IMR-90 (cell line): ENCODE data around the gene SLC9A3. TPM values are rescaled to one million over a fixed set of nuclear protein-coding genes. Genes with fewer than 3 reads are reported as not detected.

Experiments
- ATAC-seq: fragments of 200-7000 bp; cut with Tn5 transposase; 2 replicates; pipeline ENCODE4 v1.9.1; 2020; ENCODE audit warnings: low read depth, mild to moderate bottlenecking, moderate library complexity
- BruUV-seq: library from RNA; stranded (reverse); fragments of 400-500 nt; replicated peaks from 2 replicates; lab custom pipeline; 2021; lab: Mats Ljungman, UMichigan
- CTCF ChIA-PET: fragments of 300-600 bp; formaldehyde crosslinking; extraction: SDS; loops from one replicate; lab custom pipeline; 2021; ENCODE audit warnings: antibody characterized with exemption; lab: Yijun Ruan, JAX
- POLR2A ChIA-PET: fragments of 300-600 bp; sonication (Branson Sonifier 250); formaldehyde crosslinking; loops from one replicate; lab custom pipeline; 2022; ENCODE audit warnings: antibody characterized with exemption; ENCODE audit not compliant: unreplicated experiment; lab: Charles Lee
- DNase-seq: peaks from one replicate; pipeline ENCODE4 v3.0.0; 2013
- H2AFZ ChIP-seq: replicated peaks from 2 replicates; pipeline ENCODE3; 2013; ENCODE audit warnings: low read length, mild to moderate bottlenecking; ENCODE audit not compliant: poor library complexity
- H2AK5ac ChIP-seq: 2 replicates; pipeline ENCODE4 v1.6.1; 2013; ENCODE audit warnings: low read depth, low read length, inconsistent platforms
- H2AK9ac ChIP-seq: replicated peaks from 2 replicates; pipeline ENCODE3; 2013; ENCODE audit warnings: mild to moderate bottlenecking, low read depth, low read length, moderate library complexity; ENCODE audit not compliant: poor library complexity
- H2BK120ac ChIP-seq: 2 replicates; pipeline ENCODE4 v1.6.1; 2013; ENCODE audit warnings: low read depth, low read length, inconsistent platforms
- H2BK15ac ChIP-seq: 3 replicates; pipeline ENCODE4 v1.6.1; 2013; ENCODE audit warnings: low read depth, low read length, inconsistent platforms
- H2BK20ac ChIP-seq: 2 replicates; pipeline ENCODE4 v1.6.1; 2013; ENCODE audit warnings: low read depth, mild to moderate bottlenecking, inconsistent platforms, low read length, moderate library complexity
- H2BK5ac ChIP-seq: 2 replicates; pipeline ENCODE4 v1.6.1; 2013; ENCODE audit warnings: mild to moderate bottlenecking, low read depth, low read length, inconsistent platforms; ENCODE audit not compliant: poor library complexity, severe bottlenecking
- H3K14ac ChIP-seq: replicated peaks from 2 replicates; pipeline ENCODE4 v1.6.1; 2013; ENCODE audit warnings: low read depth, low read length, inconsistent platforms
- H3K18ac ChIP-seq: 2 replicates; pipeline ENCODE4 v1.6.1; 2013; ENCODE audit warnings: low read depth, low read length, control low read depth
- H3K23ac ChIP-seq: 2 replicates; pipeline ENCODE4 v1.6.1; 2013; ENCODE audit warnings: low read depth, low read length, inconsistent platforms
- H3K27ac ChIP-seq: 2 replicates; pipeline ENCODE4 v1.5.1; 2013; ENCODE audit warnings: mild to moderate bottlenecking, control low read depth, low read length; ENCODE audit not compliant: insufficient read depth
- H3K27me3 ChIP-seq: 2 replicates; pipeline ENCODE4 v1.6.1; 2013; ENCODE audit warnings: low read length; ENCODE audit not compliant: control insufficient read depth, insufficient read depth
- H3K36me3 ChIP-seq: 2 replicates; pipeline ENCODE4 v1.6.1; 2013; ENCODE audit warnings: low read length, mixed read lengths; ENCODE audit not compliant: control insufficient read depth, insufficient read depth
- H3K4ac ChIP-seq: 2 replicates; pipeline ENCODE4 v1.6.1; 2013; ENCODE audit warnings: low read depth, low read length, inconsistent platforms
- H3K4me1 ChIP-seq: 2 replicates; pipeline ENCODE4 v1.6.1; 2013; ENCODE audit warnings: low read length, mixed read lengths; ENCODE audit not compliant: control insufficient read depth, insufficient read depth
- H3K4me2 ChIP-seq: 2 replicates; pipeline ENCODE4 v1.6.1; 2013; ENCODE audit warnings: low read depth, mild to moderate bottlenecking, control low read depth, low read length, moderate library complexity
- H3K4me3 ChIP-seq: 2 replicates; pipeline ENCODE4 v1.5.1; 2013; ENCODE audit warnings: low read depth, mild to moderate bottlenecking, control low read depth, low read length, moderate library complexity; ENCODE audit not compliant: insufficient read depth
- H3K56ac ChIP-seq: 2 replicates; pipeline ENCODE4 v1.6.1; 2013; ENCODE audit warnings: low read length, inconsistent platforms; ENCODE audit not compliant: insufficient read depth; ENCODE audit errors: extremely low read depth
- H3K79me1 ChIP-seq, 2 experiments: 2 replicates each; pipeline ENCODE4 v1.6.1; 2013; ENCODE audit warnings: low read length in 2 of 2, inconsistent platforms in 1 of 2, low read depth in 1 of 2
- H3K9ac ChIP-seq: 2 replicates; pipeline ENCODE4 v1.6.1; 2013; ENCODE audit warnings: low read depth, low read length, control low read depth
- H3K9me1 ChIP-seq: 2 replicates; pipeline ENCODE4 v1.6.1; 2013; ENCODE audit warnings: low read length, inconsistent platforms; ENCODE audit not compliant: insufficient read depth
- H3K9me3 ChIP-seq: 2 replicates; pipeline ENCODE4 v1.6.1; 2013; ENCODE audit warnings: low read length; ENCODE audit not compliant: control insufficient read depth, insufficient read depth
- H4K20me1 ChIP-seq: 2 replicates; pipeline ENCODE4 v1.6.1; 2013; ENCODE audit warnings: low read length, inconsistent platforms; ENCODE audit not compliant: insufficient read depth
- H4K5ac ChIP-seq: 2 replicates; pipeline ENCODE4 v1.6.1; 2013; ENCODE audit warnings: mild to moderate bottlenecking, low read depth, low read length, control low read depth
- H4K8ac ChIP-seq, 2 experiments: 2 replicates each; pipeline ENCODE4 v1.6.1; 2013; ENCODE audit warnings: low read depth in 2 of 2, low read length in 2 of 2, control low read depth in 1 of 2, inconsistent platforms in 1 of 2
- H4K91ac ChIP-seq: 2 replicates; pipeline ENCODE4 v1.6.1; 2013; ENCODE audit warnings: low read depth, low read length, inconsistent platforms; ENCODE audit not compliant: insufficient read depth
- BHLHE40 ChIP-seq: fragments of 150-350 bp; IDR thresholded peaks from 2 replicates; pipeline ENCODE4 v1.6.1; 2016; ENCODE audit warnings: mild to moderate bottlenecking, low read depth, low read length
- CEBPB ChIP-seq: IDR thresholded peaks from 2 replicates; pipeline ENCODE4 v1.6.1; 2012; ENCODE audit warnings: low read depth, low read length, improper control_type of control experiment
- CHD1 ChIP-seq: IDR thresholded peaks from 2 replicates; pipeline ENCODE4 v1.6.1; 2012; ENCODE audit warnings: low read depth, low read length, improper control_type of control experiment
- ELK1 ChIP-seq: fragments of 150-350 bp; IDR thresholded peaks from 2 replicates; pipeline ENCODE4 v1.6.1; 2016; ENCODE audit warnings: low read depth, mild to moderate bottlenecking, low read length, moderate library complexity, borderline replicate concordance
- FOS ChIP-seq: fragments of 150-350 bp; IDR thresholded peaks from 2 replicates; pipeline ENCODE4 v1.6.1; 2016; ENCODE audit warnings: low read depth, low read length
- MAFK ChIP-seq: IDR thresholded peaks from 2 replicates; pipeline ENCODE4 v1.6.1; 2012; ENCODE audit warnings: low read depth, low read length, improper control_type of control experiment
- MAZ ChIP-seq: IDR thresholded peaks from 2 replicates; pipeline ENCODE4 v1.6.1; 2012; ENCODE audit warnings: low read depth, mild to moderate bottlenecking, low read length, improper control_type of control experiment, moderate library complexity, borderline replicate concordance
- MXI1 ChIP-seq: IDR thresholded peaks from 2 replicates; pipeline ENCODE4 v1.6.1; 2012; ENCODE audit warnings: low read depth, mild to moderate bottlenecking, low read length, moderate library complexity, borderline replicate concordance
- NFE2L2 ChIP-seq: fragments of 150-350 bp; IDR thresholded peaks from 2 replicates; pipeline ENCODE4 v1.6.1; 2016; ENCODE audit warnings: low read depth, mild to moderate bottlenecking, low read length
- POLR2A ChIP-seq: IDR thresholded peaks from 2 replicates; pipeline ENCODE4 v1.6.1; 2012; ENCODE audit warnings: mild to moderate bottlenecking, low read depth, low read length
- RAD21 ChIP-seq: IDR thresholded peaks from 2 replicates; pipeline ENCODE4 v1.6.1; 2012; ENCODE audit warnings: low read length, improper control_type of control experiment
- RCOR1 ChIP-seq: IDR thresholded peaks from 2 replicates; pipeline ENCODE4 v1.6.1; 2012; ENCODE audit warnings: mild to moderate bottlenecking, low read length, improper control_type of control experiment; ENCODE audit not compliant: insufficient replicate concordance
- RFX5 ChIP-seq: IDR thresholded peaks from 2 replicates; pipeline ENCODE4 v1.8.0; 2012; ENCODE audit warnings: low read depth, mild to moderate bottlenecking, low read length, moderate library complexity
- SMC3 ChIP-seq: fragments of 150-350 bp; IDR thresholded peaks from 2 replicates; pipeline ENCODE4 v1.6.1; 2016; ENCODE audit warnings: low read depth, mild to moderate bottlenecking, antibody characterized with exemption, low read length, moderate library complexity
- WGBS, 2 experiments: methylation state at CpG; one replicate each; pipeline versions ENCODE4 v1.1.5 to v1.1.7; 2013; ENCODE audit warnings: missing lambda C conversion rate in 2 of 2; ENCODE audit not compliant: insufficient read length in 1 of 2; ENCODE audit errors: extremely low coverage in 2 of 2; 5-methylcytosine and 5-hydroxymethylcytosine counted together
- dilution Hi-C: fragments of 300-500 bp; cut with HindIII; formaldehyde crosslinking; loops from one replicate; pipeline ENCODE4 v1.14.3; 2018; ENCODE audit warnings: low sequenced_read_pairs; ENCODE audit not compliant: unreplicated experiment
- in situ Hi-C: fragments of 300-500 bp; cut with MboI; formaldehyde crosslinking; loops from 3 replicates; pipeline ENCODE4 v1.14.3; 2019; ENCODE audit warnings: low sequenced_read_pairs, inconsistent platforms, mixed read lengths
- intact Hi-C: fragments of 100-400 bp; cut with micrococcal nuclease; formaldehyde crosslinking; loops from 2 replicates; pipeline ENCODE4 v1.10.0; 2022
- polyA plus RNA-seq, 3 experiments: library from polyadenylated mRNA; depleted of rRNA; stranded (reverse); fragments of >200 nt; gene quantifications; 2 replicates each; pipeline ENCODE4 v1.2.3, GENCODE V29; 2012; ENCODE audit warnings: low replicate concordance in 1 of 3
- total RNA-seq: library from RNA; depleted of rRNA; stranded (reverse); fragments of >200 nt; gene quantifications from 2 replicates; pipeline ENCODE4 v1.2.3, GENCODE V29; 2012
- TF ChIP-seq, protein P1 (sequence below): conservative IDR thresholded peaks from 2 replicates; pipeline ENCODE4 v1.5.1; 2012; ENCODE audit warnings: mild to moderate bottlenecking, low read depth, low read length, improper control_type of control experiment

The SLC9A3 gene
- total and polyA plus RNA-seq, 2 of the 4 experiments (the other 2 are of a cell fraction): 0.72 to 1.5 TPM

DNA sequence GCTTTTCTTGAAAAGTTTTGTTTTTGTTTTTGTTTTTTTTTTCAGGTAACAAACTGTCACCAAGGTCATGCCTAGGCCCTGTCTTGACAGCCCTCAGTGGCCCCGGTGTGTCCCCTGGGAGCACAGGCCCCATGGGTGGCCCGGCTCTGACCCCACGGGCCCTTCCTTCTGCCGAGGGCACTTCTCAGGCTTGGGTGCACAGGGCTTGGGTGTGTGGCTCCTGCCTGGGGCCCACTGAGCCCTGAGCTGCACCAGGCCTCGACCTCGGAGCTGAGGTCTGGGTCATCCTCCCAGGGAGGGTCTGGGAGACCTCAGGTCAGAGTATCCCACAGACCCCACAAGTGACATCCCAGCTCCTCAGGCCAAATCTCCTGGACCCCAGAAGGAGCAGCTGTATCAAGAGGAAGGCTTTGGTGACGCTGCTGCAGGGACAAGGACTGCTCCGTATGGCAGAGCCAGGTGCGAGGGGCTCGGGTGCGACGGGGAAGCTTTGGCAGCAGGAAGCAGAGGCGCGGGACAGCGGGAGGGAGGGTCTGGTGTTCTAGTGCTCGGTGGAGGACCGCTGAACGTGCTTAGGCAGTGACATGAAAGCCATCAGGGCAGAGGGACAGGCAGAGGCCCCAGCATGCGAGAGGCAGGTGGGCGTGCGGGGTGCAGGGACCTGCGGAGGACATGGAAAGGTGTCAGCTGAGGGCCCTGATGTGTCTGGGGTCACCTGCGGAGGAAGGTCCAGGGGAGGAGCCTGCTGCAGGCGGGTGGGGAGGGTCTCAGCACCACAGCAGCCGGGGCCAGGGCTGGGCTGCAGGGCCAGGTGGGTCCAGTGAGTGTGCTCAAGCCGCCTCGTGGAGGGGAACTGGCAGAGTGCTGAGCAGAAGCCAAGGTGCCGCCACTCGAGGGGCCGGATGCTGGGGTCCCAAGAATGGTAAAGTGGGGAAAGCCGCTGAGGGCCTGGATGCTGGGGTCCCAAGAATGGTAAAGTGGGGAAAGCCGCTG is 18.4 kb upstream of the SLC9A3 start:
- Histone ChIP-seq H3K9ac (no peak overlapping the region), H3K18ac (no peak overlapping the region), H3K56ac (no peak overlapping the region), H2BK15ac (no peak overlapping the region), H3K27me3 (peaks cover 32% of the 10 kb centered on the region), H4K5ac (no peak overlapping the region), H3K14ac (no peak overlapping the region), H2BK5ac (no peak overlapping the region), H2BK120ac (no peak overlapping the region), H3K4me1 (no peaks in the 10 kb centered on the region; the same call in 1 of the 2 replicates), H3K4me3 (no peak overlapping the region), H2AFZ (peak overlapping the region; percentile 51), H3K27ac (no peak overlapping the region), H3K36me3 (no peaks in the 10 kb centered on the region), H3K4ac (no peak overlapping the region), H2BK20ac (no peak overlapping the region), H4K8ac (no peak overlapping the region), H3K4me2 (no peak overlapping the region), H2AK5ac (no peak overlapping the region), H3K9me1 (no peaks in the 10 kb centered on the region), H3K79me1 (no peaks in the 10 kb centered on the region), H3K23ac (no peak overlapping the region), H4K91ac (no peak overlapping the region), H3K9me3 (peaks cover 2% of the 10 kb centered on the region; the same call in 1 of the 2 replicates), H2AK9ac (no peak overlapping the region), H4K20me1 (no peaks in the 10 kb centered on the region)
- no TSS peak for BruUV-seq
- POLR2A ChIA-PET: no interaction called here
- CTCF ChIA-PET: no interaction called here
- dilution Hi-C loops (no loop called here), intact Hi-C loops (no loop called here), in situ Hi-C loops (no loop called here)
- 77% methylated on average over 15 of the region's 32 CpGs; no CpG with 5 or more reads in 1 of the 2 experiments for WGBS, 2 experiments
- DNase-seq: no peak
- no peak for ATAC-seq
- TF ChIP-seq MXI1 (no peak), RAD21 (no peak), CHD1 (no peak), POLR2A (no peak), RFX5 (no peak), RCOR1 (no peak), FOS (no peak), MAFK (no peak), ELK1 (no peak), BHLHE40 (no peak), MAZ (no peak), CEBPB (no peak), NFE2L2 (no peak), SMC3 (no peak)
- TF ChIP-seq, protein P1, sequence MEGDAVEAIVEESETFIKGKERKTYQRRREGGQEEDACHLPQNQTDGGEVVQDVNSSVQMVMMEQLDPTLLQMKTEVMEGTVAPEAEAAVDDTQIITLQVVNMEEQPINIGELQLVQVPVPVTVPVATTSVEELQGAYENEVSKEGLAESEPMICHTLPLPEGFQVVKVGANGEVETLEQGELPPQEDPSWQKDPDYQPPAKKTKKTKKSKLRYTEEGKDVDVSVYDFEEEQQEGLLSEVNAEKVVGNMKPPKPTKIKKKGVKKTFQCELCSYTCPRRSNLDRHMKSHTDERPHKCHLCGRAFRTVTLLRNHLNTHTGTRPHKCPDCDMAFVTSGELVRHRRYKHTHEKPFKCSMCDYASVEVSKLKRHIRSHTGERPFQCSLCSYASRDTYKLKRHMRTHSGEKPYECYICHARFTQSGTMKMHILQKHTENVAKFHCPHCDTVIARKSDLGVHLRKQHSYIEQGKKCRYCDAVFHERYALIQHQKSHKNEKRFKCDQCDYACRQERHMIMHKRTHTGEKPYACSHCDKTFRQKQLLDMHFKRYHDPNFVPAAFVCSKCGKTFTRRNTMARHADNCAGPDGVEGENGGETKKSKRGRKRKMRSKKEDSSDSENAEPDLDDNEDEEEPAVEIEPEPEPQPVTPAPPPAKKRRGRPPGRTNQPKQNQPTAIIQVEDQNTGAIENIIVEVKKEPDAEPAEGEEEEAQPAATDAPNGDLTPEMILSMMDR: no peak
